ENCODE data around the gene GATD1.
"Not testable (repeated sequence)": the region's sequence is repeated elsewhere in the genome, so short reads cannot be mapped to it uniquely, and the experiment has no call there.

Gene GATD1

DNA sequence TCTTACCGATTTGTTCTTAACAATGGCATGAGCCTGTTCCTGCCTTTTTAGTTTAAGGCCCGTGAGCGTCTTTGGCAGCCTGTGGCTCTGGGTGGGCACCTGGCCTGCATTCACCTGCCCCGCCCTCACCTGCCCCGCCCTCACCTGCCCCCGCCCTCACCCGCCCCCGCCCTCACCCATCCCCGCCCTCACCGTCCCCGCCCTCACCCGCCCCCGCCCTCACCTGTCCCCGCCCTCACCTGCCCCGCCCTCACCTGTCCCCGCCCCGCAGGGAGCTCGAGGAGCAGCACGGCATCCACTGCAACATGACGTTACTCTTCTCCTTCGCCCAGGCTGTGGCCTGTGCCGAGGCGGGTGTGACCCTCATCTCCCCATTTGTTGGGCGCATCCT lies 14.2 kb downstream of the GATD1 start:
- DNase-seq = no peak

GRCh38 chr11:762421-763072 lies 14.7 kb downstream of the GATD1 start:
- no peak for DNase-seq

GRCh38 chr11:761526-762108 lies 15.7 kb downstream of the GATD1 start:
- DNase-seq = no peak

GRCh38 chr11:760236-760635 lies 17.1 kb downstream of the GATD1 start:
- no peak for DNase-seq

DNA sequence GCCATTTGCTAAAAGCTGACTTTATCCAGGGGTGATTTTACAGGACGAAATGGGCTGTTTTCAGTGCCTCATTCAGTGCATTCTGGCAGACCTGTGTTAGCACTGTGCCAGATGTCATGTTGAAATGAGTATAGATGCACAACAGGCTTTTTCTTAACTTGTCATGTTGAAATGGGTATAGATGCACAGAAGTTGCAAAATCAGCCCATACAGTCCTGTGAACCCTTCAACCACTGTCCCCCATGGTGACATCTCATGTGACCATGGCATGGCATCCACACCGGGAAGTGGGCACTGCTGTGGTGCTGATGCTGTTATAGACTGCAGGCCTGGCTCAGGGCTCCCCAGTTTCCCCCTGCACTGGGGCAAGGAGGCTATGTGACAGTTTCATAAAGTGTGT lies 27.6 kb downstream of the GATD1 start:
- DNase-seq = no peak

- no peak for DNase-seq
Observed at GRCh38 chr11:748007-748359, 29.3 kb downstream of the GATD1 start.

DNA sequence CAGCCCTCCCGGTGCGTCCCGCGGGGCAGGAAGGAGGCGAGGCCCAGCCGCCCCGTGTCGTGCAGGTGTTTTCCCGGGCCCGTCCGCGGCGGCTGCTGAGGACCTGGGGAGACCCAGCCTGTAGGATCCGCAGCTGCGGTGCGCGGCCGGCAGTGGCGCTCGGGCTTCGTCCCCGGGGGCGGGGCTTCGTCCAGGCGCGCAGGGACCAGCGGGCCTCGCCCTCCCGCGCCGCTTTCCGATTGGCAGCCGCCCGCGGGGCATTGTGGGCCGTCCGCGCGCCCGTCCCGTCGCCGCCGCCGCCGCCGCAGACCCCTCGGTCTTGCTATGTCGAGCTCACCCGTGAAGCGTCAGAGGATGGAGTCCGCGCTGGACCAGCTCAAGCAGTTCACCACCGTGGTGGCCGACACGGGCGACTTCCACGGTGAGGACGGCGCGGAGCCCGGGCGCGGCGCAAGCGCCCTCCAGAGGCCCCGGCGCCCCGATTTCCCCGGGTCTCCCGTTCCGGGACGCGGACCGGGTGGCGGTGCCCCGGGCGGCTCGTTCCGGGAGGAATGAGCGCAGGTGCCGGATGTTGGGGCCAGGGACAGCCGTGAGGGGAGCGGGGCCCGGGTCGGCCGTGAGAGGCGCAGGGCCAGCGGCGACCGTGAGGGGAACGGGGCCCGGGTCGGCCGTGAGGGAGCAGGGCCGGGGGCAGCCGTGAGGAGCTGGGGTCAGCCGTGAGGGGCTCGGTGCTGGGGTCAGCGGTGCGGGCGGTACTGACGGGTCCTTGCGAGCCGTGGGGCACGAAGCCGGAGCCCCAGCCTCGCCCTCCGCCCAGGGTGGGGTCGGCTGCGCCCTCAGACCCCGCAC lies 29.9 kb downstream of the GATD1 start, which contains the start of gene TALDO1:
Gene TALDO1 (plus strand): TSS at position 307 of the 849 bp plus-strand sequence. CDS start 18 bp downstream, at position 325.
- DNase-seq = peak; percentile 90 to 93

- DNase-seq = no peak
Observed at GRCh38 chr11:746289-747157, 30.8 kb downstream of the GATD1 start.

DNA sequence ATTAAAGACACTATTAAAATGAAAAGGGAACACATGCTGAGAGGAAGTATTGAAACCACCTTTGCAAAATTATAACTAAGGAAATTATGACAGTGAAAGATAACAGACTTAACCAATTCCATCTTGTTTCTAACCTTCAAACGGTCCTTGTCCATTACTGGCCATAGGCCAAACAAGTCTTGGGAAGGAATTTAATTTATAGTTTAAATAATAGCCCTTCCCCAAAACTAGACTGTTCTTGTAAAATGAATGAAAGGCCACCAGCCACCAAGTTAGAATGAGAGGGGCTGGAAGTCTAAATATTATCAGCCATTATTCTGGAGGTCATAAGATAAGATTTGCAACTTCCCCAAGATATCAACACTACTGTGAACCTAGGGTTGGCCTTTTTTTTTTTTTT lies 31.9 kb downstream of the GATD1 start:
- DNase-seq = no peak

- DNase-seq = no peak
Observed at GRCh38 chr11:742571-743201, 34.6 kb downstream of the GATD1 start.

GRCh38 chr11:742156-742546 lies 35.1 kb downstream of the GATD1 start:
- DNase-seq = no peak

- DNase-seq = not testable (repeated sequence)
Observed at GRCh38 chr11:737899-738298, 39.4 kb downstream of the GATD1 start.

- no peak for DNase-seq
Observed at GRCh38 chr11:737366-737765, 39.9 kb downstream of the GATD1 start.

GRCh38 chr11:734541-734940 lies 42.7 kb downstream of the GATD1 start:
- not testable (repeated sequence) for DNase-seq

DNA sequence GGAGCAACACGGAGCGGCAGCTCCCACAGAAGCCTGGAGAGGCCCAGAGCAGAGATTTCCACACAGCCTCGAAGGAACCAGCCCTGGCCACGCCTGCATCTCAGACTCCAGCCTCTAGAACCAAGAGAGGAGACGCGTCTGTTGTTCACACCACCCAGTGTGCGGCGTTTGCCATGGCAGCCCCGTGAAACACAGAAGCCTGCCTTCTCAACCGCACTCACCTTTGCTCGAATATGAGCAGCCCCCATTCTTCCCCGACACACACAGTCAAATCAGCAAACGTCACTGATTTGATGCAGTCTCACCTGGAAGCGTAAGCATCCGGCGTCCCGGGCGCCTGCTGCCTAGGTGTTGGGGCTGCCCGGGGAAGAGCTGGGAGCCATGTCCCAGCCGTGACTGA lies 44.2 kb downstream of the GATD1 start:
- no peak for DNase-seq

GRCh38 chr11:729492-730074 lies 47.7 kb downstream of the GATD1 start:
- DNase-seq = no peak

GRCh38 chr11:728901-729491 lies 48.3 kb downstream of the GATD1 start:
- DNase-seq = no peak

GRCh38 chr11:727859-728748 lies 49.2 kb downstream of the GATD1 start:
- DNase-seq = peak; percentile 59 to 84

- no peak for DNase-seq
Observed at GRCh38 chr11:727281-727701, 50.0 kb downstream of the GATD1 start.
